Stomach (tissue), 4 donors: Measurements from ENCODE around the gene LY9.

Experiments
- CTCF ChIP-seq, 7 experiments: fragments of 450-650 bp in 4 of 7; fragments of 200-600 bp in 3 of 7; sonication (generic) in 3 of 7; IDR thresholded peaks; one replicate each; pipeline ENCODE4 v1.5.1; 2016 to 2019; ENCODE audit warnings: antibody characterized with exemption in 7 of 7, control low read depth in 2 of 7, mild to moderate bottlenecking in 1 of 7
- EP300 ChIP-seq: sonication (generic); formaldehyde crosslinking; IDR thresholded peaks from one replicate; pipeline ENCODE4 v1.6.1; 2017; ENCODE audit warnings: antibody characterized with exemption
- POLR2A ChIP-seq, 4 donors: fragments of 450-650 bp; IDR thresholded peaks; one replicate each; pipeline ENCODE4 v1.6.1; 2016; ENCODE audit warnings: antibody characterized with exemption in 4 of 4, control low read depth in 2 of 4, mild to moderate bottlenecking in 1 of 4, moderate library complexity in 1 of 4

- TF ChIP-seq EP300 (no peak), CTCF (IDR thresholded peaks at IDR 0.05) (no peak), POLR2A (IDR thresholded peaks at IDR 0.05) (no peak)
These were observed 15.2 kb downstream of the LY9 start for GRCh38 chr1:160811147-160811546.
